GM18951 (cell line): ENCODE data around the gene CSNK1A1.

Experiments
- POLR2A ChIP-seq: IDR thresholded peaks from 4 replicates; pipeline ENCODE4 v1.6.1; 2011; ENCODE audit warnings: mild to moderate bottlenecking; ENCODE audit not compliant: insufficient read length, insufficient read depth; ENCODE audit errors: extremely low read depth
- in situ Hi-C: fragments of 300-500 bp; cut with MboI; formaldehyde crosslinking; loops from one replicate; pipeline ENCODE4 v1.12.0; 2022; ENCODE audit warnings: low sequenced_read_pairs, mixed read lengths, inconsistent platforms; ENCODE audit not compliant: unreplicated experiment

CSNK1A1 gene

DNA sequence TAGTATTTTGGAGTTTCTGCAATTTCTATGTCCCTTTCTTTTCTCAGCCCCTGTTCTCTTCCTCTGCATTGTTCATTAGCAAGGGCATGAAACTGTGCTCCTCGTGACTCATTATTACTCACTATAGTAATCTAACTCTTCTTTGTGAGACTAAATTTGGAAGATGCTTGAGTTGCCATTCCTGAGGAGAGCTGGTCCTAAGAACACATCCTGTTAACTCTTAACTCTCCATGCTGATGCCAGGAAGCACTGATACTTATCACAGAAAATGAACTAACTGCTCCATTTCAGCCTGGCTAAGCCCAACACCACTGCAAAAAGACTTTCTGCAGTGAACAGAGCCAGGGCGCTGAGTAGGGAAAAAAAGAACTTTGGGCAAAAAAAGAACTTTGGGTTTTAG lies 10.6 kb upstream of the CSNK1A1 start:
- in situ Hi-C loops: loop anchor here (10.0 to 25.0 kb wide), 2 partner anchors 107 to 200 kb away; partner anchors contain the start of gene PCYOX1L
- TF ChIP-seq POLR2A: no peak

DNA sequence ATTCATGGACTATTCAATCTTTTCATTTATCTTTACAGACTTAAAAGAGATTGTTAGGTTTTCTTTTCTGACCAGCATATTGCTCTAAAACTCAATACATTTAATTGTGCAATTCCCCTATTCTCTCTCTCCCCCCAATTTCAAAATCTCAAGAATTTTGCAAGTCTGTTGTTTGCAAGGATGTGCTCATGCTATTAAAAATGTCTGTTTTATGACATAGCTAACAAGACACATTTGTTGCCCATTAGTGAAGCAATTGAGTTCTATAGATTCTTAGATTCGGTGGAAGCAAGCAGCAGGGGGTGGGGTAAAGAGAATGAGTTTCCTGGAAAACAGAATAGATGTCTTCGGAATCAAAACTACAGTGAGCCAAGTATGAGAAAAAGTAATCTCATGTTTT lies 8.5 kb upstream of the CSNK1A1 start:
- in situ Hi-C loops: loop anchor here (10.0 to 25.0 kb wide), 2 partner anchors 105 to 197 kb away; partner anchors contain the start of gene PCYOX1L

DNA sequence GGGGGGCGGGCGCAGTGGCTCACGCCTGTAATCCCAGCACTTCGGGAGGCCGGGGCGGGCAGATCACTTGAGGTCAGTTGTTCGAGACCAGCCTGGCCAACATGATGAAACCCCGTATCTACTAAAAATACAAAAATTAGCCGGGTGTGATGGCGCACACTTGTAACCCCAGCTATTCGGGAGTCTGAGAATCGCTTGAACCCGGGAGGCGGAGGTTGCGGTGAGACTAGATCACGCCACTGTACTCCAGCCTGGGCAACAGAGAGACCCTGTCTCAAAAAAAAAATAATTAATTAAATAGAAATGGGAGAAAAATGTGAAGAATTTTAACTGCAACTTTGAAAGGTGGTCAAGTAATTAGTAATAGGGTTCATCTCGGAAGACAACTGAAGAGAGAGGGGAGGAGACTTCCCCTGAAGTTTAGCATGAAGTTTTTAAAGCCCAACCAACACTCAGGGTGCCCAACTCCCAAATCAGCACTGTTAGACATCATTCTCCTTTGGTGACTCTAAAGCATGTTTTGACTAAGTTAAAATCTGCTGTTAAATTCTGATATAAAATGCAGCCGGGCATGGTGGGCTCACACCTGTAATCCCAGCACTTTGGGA lies 1.4 kb upstream of the CSNK1A1 start:
- in situ Hi-C loops: loop anchor here (25.0 kb wide), 1 partner anchor 190 kb away; the partner anchor contains the start of gene PCYOX1L
- no peak for TF ChIP-seq POLR2A

More for the DNA sequence above, 8.5 kb upstream of the CSNK1A1 start:
- no peak for TF ChIP-seq POLR2A

DNA sequence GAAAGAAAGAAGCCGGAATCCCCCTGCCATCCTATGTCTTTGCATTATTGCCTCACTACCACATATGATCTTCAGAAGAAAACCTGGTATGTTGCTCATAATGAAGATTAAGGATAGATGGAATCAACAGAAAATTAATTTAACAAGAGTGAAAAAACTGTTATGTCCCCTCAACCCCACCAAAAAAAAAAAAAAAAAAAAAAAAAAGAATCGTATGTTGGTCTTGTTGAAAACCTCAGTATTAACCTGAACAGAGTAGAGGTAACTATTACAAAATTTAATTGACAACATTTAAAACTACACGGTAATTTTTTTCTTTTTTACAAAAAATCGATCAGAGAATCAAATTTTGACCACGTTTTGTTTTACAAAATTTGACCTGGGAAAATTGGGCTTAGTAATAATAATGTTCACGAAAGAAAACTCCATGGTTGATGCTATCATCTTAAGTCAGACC lies 827 bp upstream of the CSNK1A1 start:
- no peak for TF ChIP-seq POLR2A
- in situ Hi-C loops: loop anchor here (25.0 kb wide), 1 partner anchor 190 kb away; the partner anchor contains the start of gene PCYOX1L

DNA sequence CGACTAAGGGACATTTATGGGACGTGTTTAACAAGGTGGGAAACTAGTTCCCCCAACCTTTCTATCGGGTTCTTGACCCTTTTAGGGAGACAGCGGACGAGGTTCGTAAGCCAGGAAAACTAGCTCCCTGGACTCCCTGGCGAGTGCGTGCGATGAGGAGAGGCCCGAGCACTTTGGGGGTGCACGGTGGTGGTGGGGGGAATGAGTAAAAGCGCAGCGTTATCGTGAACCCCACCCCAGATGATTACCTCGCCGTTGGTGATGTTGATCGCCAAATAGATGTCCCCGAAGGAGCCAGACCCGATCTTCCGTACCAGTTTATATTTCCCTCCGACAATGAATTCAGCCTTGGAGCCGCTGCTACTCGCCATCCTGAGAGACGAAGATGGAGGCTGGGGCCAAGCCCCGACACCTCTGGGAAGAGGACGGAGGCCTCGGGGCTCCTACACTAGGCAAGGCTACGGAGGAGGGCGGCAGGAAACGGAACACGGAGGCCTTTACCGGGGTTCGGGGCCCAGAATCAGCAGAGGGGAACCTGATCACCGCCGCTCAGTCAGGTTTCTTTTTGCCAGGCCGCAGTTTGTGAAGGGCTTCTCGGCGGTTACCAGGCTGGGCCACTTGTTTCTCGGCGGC lies 529 bp downstream of the CSNK1A1 start:
- no peak for TF ChIP-seq POLR2A
- in situ Hi-C loops: loop anchor here (25.0 kb wide), 1 partner anchor 188 kb away; the partner anchor contains the start of gene PCYOX1L

DNA sequence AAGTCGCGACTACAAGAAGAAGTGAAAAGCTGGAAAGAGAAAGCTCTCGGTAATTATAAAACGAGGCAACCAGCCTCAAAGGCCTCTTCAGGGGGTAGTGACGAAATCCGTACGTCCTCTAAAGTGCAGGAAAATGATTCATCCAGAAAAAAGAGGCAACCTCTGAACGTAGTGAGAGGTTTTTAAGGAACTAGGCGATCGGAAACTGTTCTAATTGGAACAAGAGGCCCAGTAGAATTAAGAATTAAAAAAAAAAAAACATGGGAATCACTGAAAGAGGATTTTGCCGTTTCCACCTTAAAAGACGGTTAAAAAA lies 1.0 kb downstream of the CSNK1A1 start:
- in situ Hi-C loops: loop anchor here (25.0 kb wide), 1 partner anchor 188 kb away; the partner anchor contains the start of gene PCYOX1L
- TF ChIP-seq POLR2A: no peak

DNA sequence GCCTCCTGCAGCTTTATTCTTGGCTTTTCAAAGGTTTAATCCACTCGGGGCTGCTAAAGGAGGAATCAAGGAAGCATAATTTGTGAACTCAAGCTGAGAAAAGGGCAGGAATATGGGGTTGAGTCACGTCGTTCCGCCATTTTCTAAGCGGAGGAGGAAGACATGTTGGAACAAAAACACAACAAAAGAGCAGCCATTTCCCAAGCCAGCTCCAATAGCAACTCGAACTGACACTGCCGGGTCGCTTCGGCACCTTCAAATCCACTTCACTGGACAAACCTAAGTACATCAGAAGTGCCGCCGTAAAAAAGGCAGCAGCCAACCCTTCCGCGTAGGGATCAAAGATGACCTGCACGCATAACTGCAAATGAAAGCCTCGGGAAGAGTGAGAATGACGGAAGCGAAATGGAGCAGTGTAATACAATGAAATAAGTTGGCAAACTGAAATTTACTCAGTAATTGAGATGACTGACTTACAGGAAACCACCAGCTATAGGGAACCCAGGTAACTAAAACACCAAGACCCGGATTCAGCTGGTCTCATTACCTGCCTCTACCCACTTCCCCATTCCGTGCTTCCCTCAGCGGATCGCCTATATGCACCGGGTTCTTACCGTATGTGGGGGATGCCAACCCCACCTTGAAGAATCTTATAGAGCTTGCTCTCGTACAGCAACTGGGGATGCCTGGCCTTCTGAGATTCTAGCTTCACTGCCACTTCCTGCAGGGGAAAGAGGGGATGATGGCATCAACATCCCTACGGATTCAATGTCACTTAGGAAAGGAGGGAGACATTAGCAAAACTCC lies 1.6 kb downstream of the CSNK1A1 start:
- in situ Hi-C loops: loop anchor here (25.0 kb wide), 1 partner anchor 187 kb away; the partner anchor contains the start of gene PCYOX1L
- TF ChIP-seq POLR2A: no peak

DNA sequence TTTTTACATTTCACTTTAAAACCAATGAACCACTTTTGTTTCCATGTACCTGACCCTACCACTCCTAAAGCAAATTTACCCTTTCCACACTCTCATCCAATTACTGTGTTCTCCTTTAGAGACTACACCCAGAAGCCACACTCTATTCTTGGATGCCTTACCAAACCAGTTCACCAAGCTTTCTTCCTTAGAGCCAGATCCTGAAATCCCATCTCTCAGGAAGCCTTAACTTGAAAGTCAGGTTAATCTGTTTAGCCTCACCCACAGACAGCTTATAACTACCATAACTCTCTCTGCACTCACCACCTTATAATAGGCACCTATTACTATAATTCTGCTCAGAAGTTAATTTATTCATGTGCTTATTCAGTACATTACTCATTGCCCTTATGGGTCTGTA lies 4.3 kb downstream of the CSNK1A1 start:
- in situ Hi-C loops: no loop called here
- TF ChIP-seq POLR2A: no peak

DNA sequence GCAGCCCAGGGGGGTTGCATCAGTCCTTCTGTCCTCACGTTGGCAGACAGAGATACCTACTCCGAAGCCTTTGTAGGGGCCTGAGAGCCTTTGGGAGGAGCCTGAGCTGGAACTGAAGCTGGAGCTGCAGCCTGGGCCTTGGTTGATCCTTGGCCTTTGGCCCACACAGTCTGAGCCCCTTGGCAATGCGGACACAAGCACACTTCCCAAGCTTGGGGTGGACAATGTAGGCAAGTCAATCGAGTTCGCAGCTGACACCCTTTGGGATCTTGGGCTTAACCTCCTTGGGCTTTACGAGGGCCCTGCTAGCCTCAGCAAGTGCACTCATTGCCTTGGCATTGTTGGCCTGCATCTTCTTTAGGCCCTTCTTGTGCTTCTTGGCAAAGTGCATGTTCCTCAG lies 5.9 kb downstream of the CSNK1A1 start:
- TF ChIP-seq POLR2A: no peak
- in situ Hi-C loops: no loop called here

DNA sequence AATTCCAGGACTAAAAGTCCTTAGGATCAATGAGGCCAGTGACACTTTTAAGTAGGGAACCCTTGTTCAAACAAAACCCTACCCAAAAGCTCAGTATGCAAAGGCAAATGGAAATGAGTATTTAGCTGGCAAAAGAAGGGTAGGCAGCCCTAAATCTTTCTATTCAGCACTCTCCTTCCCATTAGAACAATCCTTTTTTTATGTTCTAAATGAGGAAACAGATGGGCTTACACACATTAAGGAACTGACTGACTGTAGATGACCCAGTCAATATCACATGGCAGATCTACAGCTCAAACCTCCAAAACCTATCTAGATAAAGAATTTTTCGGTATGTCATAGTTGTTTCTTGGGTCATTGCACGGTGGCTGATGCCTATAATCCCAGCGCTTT lies 7.2 kb downstream of the CSNK1A1 start:
- in situ Hi-C loops: no loop called here
- no peak for TF ChIP-seq POLR2A

DNA sequence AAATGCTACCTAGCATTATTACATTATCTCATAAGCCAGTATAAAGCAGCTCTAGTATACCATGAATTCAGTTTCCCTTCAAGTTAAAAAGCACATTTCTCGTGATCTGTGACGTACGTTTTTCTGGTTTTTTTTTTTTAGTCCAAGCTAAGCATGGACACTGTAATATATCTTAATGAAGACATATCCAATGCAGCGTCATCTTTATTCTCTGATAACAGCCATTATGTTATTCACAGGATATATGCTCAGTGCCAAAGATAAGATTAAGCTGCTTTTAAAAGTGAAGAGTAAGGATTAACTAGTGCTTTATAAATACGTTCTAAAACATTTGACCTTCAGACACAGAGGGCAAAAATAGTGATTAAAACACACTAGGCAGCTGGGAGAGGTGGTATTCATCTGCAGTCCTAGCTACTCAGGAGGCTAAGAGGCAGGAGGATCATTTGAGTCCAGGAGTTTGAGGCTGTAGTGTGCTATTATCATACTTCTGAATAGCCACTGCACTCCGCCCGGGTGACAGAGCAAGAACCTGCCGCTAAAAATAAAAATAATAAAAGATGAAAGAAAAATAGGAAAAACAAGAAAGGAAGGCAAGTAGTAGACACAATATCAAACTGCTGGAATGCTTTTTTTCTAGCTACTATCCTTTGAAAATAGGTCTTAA lies 7.7 kb downstream of the CSNK1A1 start:
- in situ Hi-C loops: no loop called here
- no peak for TF ChIP-seq POLR2A

DNA sequence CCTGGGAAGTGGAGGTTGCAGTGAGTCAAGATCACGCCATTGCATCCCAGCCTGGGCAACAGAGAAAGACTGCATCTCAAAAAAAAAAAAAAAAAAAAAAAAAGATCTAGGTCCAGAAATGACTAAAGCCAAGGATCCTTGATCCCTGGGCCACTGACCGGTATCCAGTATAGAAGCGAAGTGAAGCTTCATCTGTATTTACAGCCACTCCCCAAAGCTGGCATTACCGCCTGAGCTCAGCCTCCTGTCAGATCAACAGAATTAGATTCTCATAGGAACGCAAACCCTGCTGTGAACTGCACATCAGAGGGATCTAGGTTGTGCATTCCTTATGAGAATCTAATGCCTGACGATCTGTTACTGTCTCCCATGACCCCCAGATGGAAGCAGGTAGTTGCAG lies 9.3 kb downstream of the CSNK1A1 start:
- no peak for TF ChIP-seq POLR2A
- in situ Hi-C loops: no loop called here

DNA sequence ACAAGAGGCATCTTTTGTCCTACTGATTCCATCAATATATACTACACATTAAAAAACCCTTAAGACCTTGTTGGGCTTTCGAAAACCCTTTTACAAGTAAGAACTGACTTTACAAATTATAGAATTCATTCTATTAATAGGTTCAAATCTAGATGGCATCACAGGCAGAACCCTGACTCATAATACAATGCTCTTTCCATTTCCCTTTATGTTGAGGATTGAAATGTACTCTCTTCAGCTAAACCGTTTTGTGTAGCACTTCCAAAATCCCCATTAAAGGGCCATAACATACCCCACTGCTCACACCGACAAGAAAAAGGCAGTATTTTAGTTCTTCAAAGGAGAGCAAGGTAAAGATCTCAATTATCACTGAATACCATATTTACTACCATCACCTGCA lies 11.2 kb downstream of the CSNK1A1 start:
- in situ Hi-C loops: no loop called here
- no peak for TF ChIP-seq POLR2A
